Measurements from ENCODE around the gene TM9SF1. TPM values are rescaled to one million over a fixed set of nuclear protein-coding genes. Genes with fewer than 3 reads are reported as not detected.
A peak's percentile ranks its signal among the peaks of the same experiment; 100 is the strongest.

Gene TM9SF1
- total and polyA plus RNA-seq, 2 of the 4 experiments (the other 2 are of a cell fraction), result 40.4 to 65.6 TPM

DNA sequence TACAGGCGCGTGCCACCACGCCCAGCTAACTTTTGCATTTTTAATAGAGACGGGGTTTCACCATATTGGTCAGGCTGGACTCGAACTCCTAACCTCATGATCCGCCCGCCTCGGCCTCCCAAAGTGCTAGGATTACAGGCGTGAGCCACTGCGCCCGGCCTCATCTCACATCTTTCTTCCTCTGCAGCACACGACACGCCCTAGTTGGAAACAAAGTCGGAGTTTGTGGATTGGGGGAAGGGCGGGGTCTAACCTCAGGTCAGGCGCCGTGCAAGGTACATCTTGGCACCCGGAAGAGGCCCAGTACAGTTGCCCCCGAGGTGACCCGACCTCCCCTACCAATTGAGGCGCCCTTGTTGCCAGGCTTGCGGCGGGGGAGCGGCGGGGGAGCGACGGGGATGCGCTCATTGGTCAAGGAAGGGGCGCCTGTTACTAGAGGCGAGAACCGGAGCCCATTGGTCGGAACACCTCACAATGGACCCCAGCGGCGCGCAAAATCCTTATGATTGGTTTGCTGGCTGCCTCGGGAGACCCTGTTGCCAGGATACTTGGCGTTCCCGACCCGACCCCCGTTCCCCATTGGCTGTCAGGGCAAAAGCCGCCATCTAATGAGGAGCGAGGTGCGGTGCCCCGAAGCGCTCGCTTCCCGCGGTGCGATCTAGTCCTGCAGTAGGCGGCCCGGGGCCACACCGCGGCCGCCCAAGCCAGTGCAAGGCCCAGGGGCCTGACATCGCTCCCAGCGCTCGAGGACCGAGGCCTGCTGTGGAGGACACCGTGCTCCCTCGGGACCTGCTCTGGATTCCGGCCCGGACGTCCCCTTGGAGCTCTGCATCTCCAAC is 23.6 kb downstream of the TM9SF1 start, which contains the start of gene REC8:
Gene REC8 (plus strand): TSS at position 659 of the 839 bp plus-strand sequence. CDS start 473 bp downstream, outside the sequence.
- no peak within 1 kb of the TSS for H3K4me2 ChIP-seq (ENCODE audit: low read depth, low read length)

More for the DNA sequence above, 23.6 kb downstream of the TM9SF1 start, which contains the start of gene REC8:
- Histone ChIP-seq H4K91ac (ENCODE audit: insufficient read depth, low read depth, low read length) (no peak within 1 kb of the TSS), H2BK15ac (ENCODE audit: low read depth, low read length) (no peak within 1 kb of the TSS), H3K4me1 (ENCODE audit: control insufficient read depth, insufficient read depth, low read length) (no peaks in the 10 kb centered on the region), H3K9me1 (ENCODE audit: insufficient read depth, low read length) (0 out of 2 replicates have a peak, but pooled peaks cover 3% of the 10 kb centered on the region), H2BK20ac (ENCODE audit: low read depth, low read length) (no peak within 1 kb of the TSS), H3K9ac (ENCODE audit: low read depth, low read length) (no peak within 1 kb of the TSS), H2BK5ac (ENCODE audit: low read depth, low read length, poor library complexity, severe bottlenecking) (no peak within 1 kb of the TSS), H3K4ac (ENCODE audit: low read depth, low read length) (no peak within 1 kb of the TSS), H2AK5ac (ENCODE audit: low read depth, low read length) (no peak within 1 kb of the TSS), H3K56ac (ENCODE audit: extremely low read depth, insufficient read depth, low read length) (no peak within 1 kb of the TSS), H4K5ac (ENCODE audit: low read depth, low read length) (no peak within 1 kb of the TSS), H3K14ac (replicated peaks; ENCODE audit: low read depth, low read length) (no peak within 1 kb of the TSS), H3K27me3 (ENCODE audit: control insufficient read depth, insufficient read depth, low read length) (no peaks in the 10 kb centered on the region), H3K27ac (ENCODE audit: insufficient read depth, low read length) (no peak within 1 kb of the TSS), H4K8ac (ENCODE audit: low read depth in 2 of 2, low read length in 2 of 2) (0 out of 4 replicates have a peak within 1 kb of the TSS, but pooled peaks of 1 of the 2 experiments have one; percentile 14), H2BK120ac (ENCODE audit: low read depth, low read length) (no peak within 1 kb of the TSS), H3K23ac (ENCODE audit: low read depth, low read length) (no peak within 1 kb of the TSS), H3K4me3 (ENCODE audit: insufficient read depth, low read depth, low read length) (no peak within 1 kb of the TSS), H3K18ac (ENCODE audit: low read depth, low read length) (no peak within 1 kb of the TSS), H3K9me3 (ENCODE audit: control insufficient read depth, insufficient read depth, low read length) (no peaks in the 10 kb centered on the region), H3K79me1 (ENCODE audit: low read depth in 1 of 2, low read length in 2 of 2) (no peaks in the 10 kb centered on the region), H4K20me1 (ENCODE audit: insufficient read depth, low read length) (no peaks in the 10 kb centered on the region), H2AFZ (replicated peaks; ENCODE audit: low read length, poor library complexity) (peak within 1 kb of the TSS; percentile 61), H2AK9ac (replicated peaks; ENCODE audit: low read depth, low read length, poor library complexity) (peak within 1 kb of the TSS; percentile 57), H3K36me3 (ENCODE audit: control insufficient read depth, insufficient read depth, low read length) (peaks cover 29% of the 10 kb centered on the region)
- 31% methylated on average over 35 of the region's 63 CpGs; no CpG with 5 or more reads in 1 of the 2 experiments for WGBS, 2 experiments (ENCODE audit: extremely low coverage in 2 of 2, insufficient read length in 1 of 2)
- in situ Hi-C loops (cut with MboI; ENCODE audit: low sequenced_read_pairs) (no loop called here), dilution Hi-C loops (cut with HindIII; ENCODE audit: low sequenced_read_pairs, unreplicated experiment) (no loop called here), intact Hi-C loops (cut with micrococcal nuclease) (no loop called here)
- TF ChIP-seq FOS (IDR thresholded peaks at IDR 0.05; ENCODE audit: low read depth, low read length) (no peak), MAZ (IDR thresholded peaks at IDR 0.05; ENCODE audit: borderline replicate concordance, low read depth, low read length) (no peak), CTCF (conservative IDR thresholded peaks at IDR 0.05; ENCODE audit: low read depth, low read length) (no peak)
- ATAC-seq (ENCODE audit: low read depth) (no peak), DNase-seq (no peak)
- BruUV-seq (replicated peaks), result no TSS peak
- ChIA-PET POLR2A (ENCODE audit: unreplicated experiment) (no interaction called here), CTCF (interaction anchor here (0.7 kb wide), 1 partner anchor 10 kb away, joined by 3 read pairs; the partner anchor contains the start of gene IRF9)
